Measurements from ENCODE around the gene MED25. TPM values are rescaled to one million over a fixed set of nuclear protein-coding genes. Genes with fewer than 3 reads are reported as not detected.

Gene MED25
- total RNA-seq, 1 donor from 2014 or later = 88.8 TPM

DNA sequence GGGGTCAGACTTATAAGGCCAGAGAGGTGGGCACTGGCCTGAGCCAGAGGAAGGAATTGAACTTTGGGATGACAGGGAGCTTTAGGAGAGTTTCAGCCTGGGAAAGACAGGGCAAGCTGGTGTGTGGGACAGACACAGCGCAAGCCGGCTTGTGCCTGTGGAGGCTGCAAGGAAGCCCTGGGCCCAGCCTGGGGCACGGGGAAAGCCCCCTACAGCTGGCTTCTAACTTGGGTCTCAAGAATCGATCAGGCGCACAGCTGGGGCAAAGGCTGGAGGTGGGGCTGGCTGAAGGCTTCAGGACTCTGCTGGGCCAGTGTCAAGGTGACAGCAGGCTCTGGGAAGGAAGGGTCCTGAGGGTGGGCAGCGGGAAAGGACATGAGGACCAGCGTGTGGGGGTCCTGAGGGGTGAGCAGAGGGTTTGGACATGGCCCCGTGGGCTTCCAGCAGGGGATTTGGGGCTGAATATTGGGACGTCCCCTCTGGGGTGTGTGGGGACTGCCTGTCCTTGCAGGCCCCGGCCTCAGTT lies 35.8 kb downstream of the MED25 start:
- Mint-ChIP-seq H3K4me3 (peak overlapping the region; percentile 24), H3K36me3 (ENCODE audit: low read depth) (peaks cover 35% of the 10 kb centered on the region), H3K4me1 (peaks cover 40% of the 10 kb centered on the region), H3K9me3 (peaks cover 2% of the 10 kb centered on the region), H3K27ac (peak overlapping the region; percentile 43), H3K27me3 (no peaks in the 10 kb centered on the region)
- CTCF ChIA-PET = no interaction called here
- DNase-seq (no peak), ATAC-seq (ENCODE audit: low read depth) (no peak)
- POLR2A ChIA-PET = interaction anchor here (0.5 to 2.2 kb wide), 9 partner anchors 8 to 240 kb away, joined by 3 to 9 read pairs (median 5); partner anchors contain the start of genes AKT1S1, FUZ, PNKP and TBC1D17
- TF ChIP-seq, protein P1, sequence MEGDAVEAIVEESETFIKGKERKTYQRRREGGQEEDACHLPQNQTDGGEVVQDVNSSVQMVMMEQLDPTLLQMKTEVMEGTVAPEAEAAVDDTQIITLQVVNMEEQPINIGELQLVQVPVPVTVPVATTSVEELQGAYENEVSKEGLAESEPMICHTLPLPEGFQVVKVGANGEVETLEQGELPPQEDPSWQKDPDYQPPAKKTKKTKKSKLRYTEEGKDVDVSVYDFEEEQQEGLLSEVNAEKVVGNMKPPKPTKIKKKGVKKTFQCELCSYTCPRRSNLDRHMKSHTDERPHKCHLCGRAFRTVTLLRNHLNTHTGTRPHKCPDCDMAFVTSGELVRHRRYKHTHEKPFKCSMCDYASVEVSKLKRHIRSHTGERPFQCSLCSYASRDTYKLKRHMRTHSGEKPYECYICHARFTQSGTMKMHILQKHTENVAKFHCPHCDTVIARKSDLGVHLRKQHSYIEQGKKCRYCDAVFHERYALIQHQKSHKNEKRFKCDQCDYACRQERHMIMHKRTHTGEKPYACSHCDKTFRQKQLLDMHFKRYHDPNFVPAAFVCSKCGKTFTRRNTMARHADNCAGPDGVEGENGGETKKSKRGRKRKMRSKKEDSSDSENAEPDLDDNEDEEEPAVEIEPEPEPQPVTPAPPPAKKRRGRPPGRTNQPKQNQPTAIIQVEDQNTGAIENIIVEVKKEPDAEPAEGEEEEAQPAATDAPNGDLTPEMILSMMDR (IDR thresholded peaks at IDR 0.05) = no peak
- intact Hi-C loops (cut with micrococcal nuclease) = no loop called here

DNA sequence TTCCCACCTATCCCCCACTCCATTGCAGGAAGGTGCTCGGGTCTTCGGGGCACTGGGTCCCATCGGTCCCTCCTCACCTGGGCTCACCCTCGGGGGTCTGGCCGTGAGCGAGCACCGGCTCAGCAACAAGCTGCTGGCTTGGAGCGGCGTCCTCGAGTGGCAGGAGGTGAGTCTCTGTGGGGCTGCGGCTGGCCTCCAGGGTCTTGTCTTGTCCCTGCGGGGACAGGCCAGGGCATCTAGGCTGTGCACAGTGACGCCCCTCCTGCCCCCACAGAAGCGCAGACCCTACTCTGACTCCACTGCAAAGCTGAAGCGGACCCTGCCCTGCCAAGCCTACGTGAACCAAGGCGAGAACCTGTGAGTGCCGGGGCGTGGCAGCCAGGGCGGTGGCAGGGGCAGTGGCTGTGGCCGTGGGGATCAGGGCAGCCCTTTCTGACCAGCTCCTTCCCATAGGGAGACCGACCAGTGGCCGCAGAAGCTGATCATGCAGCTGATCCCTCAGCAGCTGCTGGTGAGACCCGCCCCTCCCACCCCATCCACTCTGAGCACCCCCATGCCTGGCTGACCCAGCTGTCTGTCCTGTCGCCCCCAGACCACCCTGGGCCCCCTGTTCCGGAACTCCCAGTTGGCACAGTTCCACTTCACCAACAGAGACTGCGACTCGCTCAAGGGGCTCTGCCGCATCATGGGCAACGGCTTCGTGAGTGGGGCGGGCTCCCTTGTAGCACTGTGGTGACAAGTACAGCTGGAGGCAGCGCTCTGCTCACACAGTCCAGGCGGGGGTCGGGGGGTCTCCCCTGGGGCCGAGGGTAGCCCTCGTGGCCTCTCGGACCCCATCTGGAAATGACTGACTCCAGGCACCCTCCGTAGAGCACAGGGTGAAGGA lies 36.5 kb downstream of the MED25 start:
- no peak overlapping the region for H3K4me3 Mint-ChIP-seq
- intact Hi-C loops (cut with micrococcal nuclease) = no loop called here
- peaks cover 39% of the 10 kb centered on the region for H3K36me3 Mint-ChIP-seq (ENCODE audit: low read depth)
- no peaks in the 10 kb centered on the region for H3K27me3 Mint-ChIP-seq
- DNase-seq (no peak), ATAC-seq (ENCODE audit: low read depth) (no peak)
- H3K4me1 Mint-ChIP-seq = peaks cover 36% of the 10 kb centered on the region
- ChIA-PET POLR2A (interaction anchor here (0.5 to 2.2 kb wide), 7 partner anchors 9 to 75 kb away, joined by 3 to 9 read pairs (median 5); partner anchors contain the start of genes AKT1S1, FUZ, PNKP and TBC1D17), CTCF (no interaction called here)
- TF ChIP-seq, protein P1 (IDR thresholded peaks at IDR 0.05) = no peak
- H3K9me3 Mint-ChIP-seq = no peaks in the 10 kb centered on the region
- H3K27ac Mint-ChIP-seq = no peak overlapping the region

DNA sequence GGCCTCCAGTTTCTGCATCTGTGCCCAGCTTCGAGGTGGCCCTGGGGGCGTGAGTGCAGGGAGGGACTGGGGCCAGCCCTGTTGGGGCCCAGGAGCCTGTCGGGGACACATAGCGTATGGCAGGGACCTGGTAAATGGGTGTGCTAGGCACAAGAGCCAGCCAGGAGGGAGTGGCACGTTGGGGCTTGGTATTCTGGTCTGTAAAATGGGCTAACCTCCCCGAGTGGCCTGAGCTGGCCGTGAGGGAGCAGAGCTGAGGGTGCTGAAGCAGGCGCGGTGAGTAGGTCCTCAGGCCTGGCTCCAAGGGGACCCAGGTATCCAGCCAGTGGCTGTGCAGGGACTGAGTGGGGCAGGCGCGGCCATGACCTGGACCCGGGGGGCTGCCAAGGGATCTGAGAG lies 37.2 kb downstream of the MED25 start:
- Mint-ChIP-seq H3K27ac (peak overlapping the region; percentile 46), H3K4me1 (peaks cover 29% of the 10 kb centered on the region), H3K4me3 (no peak overlapping the region), H3K27me3 (no peaks in the 10 kb centered on the region), H3K9me3 (no peaks in the 10 kb centered on the region), H3K36me3 (ENCODE audit: low read depth) (peaks cover 44% of the 10 kb centered on the region)
- intact Hi-C loops (cut with micrococcal nuclease) = no loop called here
- ChIA-PET CTCF (no interaction called here), POLR2A (interaction anchor here (1.1 to 2.2 kb wide), 2 partner anchors 14 to 75 kb away, joined by 3 to 9 read pairs; no protein-coding TSS in a partner anchor)
- DNase-seq = no peak
- TF ChIP-seq, protein P1 (IDR thresholded peaks at IDR 0.05) = no peak
- ATAC-seq (ENCODE audit: low read depth) = no peak

DNA sequence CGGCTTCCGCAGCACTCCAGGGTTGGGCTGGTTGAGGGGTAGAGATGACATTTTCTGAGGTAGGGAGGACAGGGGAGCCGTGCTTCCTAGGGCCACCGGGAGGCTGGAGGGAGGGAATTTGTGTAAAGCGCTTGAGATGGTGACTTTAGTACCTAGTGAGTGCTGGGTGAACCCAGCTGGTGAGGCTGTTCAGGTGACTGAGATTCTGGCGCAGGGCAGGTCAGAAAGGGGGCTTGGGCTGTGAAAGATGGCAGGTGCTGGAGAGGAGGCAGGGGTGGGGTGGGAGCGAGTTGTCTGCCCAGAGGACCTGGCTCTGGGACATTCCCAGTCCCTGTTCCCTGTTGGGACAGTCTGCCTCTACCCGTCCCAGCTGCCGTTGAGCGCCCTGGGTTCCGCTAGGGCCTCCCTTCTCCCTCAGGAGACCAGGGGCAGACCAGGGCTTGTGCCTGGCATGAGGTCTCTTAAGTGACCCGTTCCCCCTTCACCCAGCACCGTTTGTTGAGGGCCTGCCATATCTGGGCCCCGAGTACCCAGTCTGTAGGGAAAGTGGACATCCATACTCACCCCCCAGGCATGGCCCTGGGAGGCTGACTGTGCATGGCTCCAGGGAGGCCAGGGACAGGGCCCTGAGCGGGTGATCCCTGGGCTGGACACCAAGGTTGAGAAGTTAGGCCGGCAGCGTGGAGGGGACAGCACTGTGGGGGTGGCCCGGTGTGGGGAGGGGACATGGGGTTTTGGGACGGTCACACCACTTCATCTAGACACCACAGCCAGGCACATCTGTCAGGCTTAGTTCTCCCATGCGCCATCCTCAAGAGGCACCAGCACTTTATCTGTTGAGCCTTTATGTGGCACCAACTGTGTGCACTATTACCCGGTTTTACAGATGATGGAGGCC lies 37.8 kb downstream of the MED25 start:
- Mint-ChIP-seq H3K27ac (peak overlapping the region; percentile 18), H3K4me3 (no peak overlapping the region), H3K27me3 (no peaks in the 10 kb centered on the region), H3K4me1 (peaks cover 27% of the 10 kb centered on the region), H3K9me3 (no peaks in the 10 kb centered on the region), H3K36me3 (ENCODE audit: low read depth) (peaks cover 49% of the 10 kb centered on the region)
- DNase-seq (no peak), ATAC-seq (ENCODE audit: low read depth) (no peak)
- TF ChIP-seq, protein P1 (IDR thresholded peaks at IDR 0.05) = no peak
- intact Hi-C loops (cut with micrococcal nuclease) = no loop called here
- CTCF ChIA-PET = no interaction called here
- POLR2A ChIA-PET = interaction anchor here (1.1 to 2.2 kb wide), 2 partner anchors 13 to 74 kb away, joined by 3 to 9 read pairs; no protein-coding TSS in a partner anchor

Measured in activated B cell treated with CpG ODN at 0.5 μM for 24 hours (primary cell).